ENCODE measurements around the gene RBM26. TPM values are rescaled to one million over a fixed set of nuclear protein-coding genes. Genes with fewer than 3 reads are reported as not detected.

Gene RBM26
- total RNA-seq, 1 donor from 2014 or later = 42.0 TPM

DNA sequence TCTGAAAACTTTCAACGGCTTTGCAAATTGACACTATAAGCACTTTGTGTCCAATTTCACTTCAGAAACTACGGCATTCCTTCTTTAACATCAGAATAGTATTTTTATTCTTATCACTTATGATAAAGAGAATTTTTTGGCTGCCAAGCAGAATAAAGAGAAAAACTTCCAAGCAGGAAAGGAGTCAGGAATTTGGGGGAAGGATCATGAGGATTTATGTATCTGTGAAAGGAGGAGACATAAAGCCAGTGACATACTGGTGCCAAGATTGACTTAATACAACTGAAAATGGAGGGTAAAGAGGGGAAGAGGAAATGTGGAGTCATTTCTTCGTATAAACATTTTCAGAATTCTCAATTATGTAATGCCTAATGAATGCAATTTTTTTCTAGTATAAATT is 94.7 kb downstream of the RBM26 start:
- ATAC-seq (no peak), DNase-seq (no peak)
- intact Hi-C loops (cut with DNase I) = no loop called here
- Histone ChIP-seq H3K4me1 (no peaks in the 10 kb centered on the region), H3K27me3 (no peaks in the 10 kb centered on the region), H3K9me3 (no peaks in the 10 kb centered on the region), H3K4me3 (no peak overlapping the region), H3K27ac (no peak overlapping the region), H3K36me3 (peaks cover 5% of the 10 kb centered on the region)
- TF ChIP-seq, protein P1, sequence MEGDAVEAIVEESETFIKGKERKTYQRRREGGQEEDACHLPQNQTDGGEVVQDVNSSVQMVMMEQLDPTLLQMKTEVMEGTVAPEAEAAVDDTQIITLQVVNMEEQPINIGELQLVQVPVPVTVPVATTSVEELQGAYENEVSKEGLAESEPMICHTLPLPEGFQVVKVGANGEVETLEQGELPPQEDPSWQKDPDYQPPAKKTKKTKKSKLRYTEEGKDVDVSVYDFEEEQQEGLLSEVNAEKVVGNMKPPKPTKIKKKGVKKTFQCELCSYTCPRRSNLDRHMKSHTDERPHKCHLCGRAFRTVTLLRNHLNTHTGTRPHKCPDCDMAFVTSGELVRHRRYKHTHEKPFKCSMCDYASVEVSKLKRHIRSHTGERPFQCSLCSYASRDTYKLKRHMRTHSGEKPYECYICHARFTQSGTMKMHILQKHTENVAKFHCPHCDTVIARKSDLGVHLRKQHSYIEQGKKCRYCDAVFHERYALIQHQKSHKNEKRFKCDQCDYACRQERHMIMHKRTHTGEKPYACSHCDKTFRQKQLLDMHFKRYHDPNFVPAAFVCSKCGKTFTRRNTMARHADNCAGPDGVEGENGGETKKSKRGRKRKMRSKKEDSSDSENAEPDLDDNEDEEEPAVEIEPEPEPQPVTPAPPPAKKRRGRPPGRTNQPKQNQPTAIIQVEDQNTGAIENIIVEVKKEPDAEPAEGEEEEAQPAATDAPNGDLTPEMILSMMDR (IDR thresholded peaks at IDR 0.05) = no peak

DNA sequence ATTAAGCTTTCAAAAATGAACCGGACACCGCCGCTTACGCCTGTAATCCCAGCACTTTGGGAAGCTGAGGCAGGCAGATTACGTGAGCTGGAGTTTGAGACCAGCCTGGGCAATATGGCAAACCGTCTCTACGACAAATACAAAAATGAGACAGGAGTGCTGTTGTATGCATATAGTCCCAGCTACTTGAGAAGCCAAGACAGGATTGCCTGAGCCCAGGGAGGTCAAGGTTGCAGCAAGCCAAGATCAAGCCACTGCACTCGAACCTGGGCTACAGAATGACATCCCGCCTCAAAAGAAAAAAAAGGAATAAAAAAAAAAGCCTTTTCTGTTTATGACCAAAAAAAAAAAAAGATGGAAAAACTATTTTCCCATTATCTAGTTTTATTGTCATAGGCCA is 96.4 kb downstream of the RBM26 start:
- Histone ChIP-seq H3K4me1 (no peaks in the 10 kb centered on the region), H3K27me3 (no peaks in the 10 kb centered on the region), H3K36me3 (no peaks in the 10 kb centered on the region), H3K27ac (no peak overlapping the region), H3K4me3 (no peak overlapping the region), H3K9me3 (no peaks in the 10 kb centered on the region)
- intact Hi-C loops (cut with DNase I) = no loop called here
- TF ChIP-seq, protein P1 (IDR thresholded peaks at IDR 0.05) = no peak
- ATAC-seq (no peak), DNase-seq (no peak)

DNA sequence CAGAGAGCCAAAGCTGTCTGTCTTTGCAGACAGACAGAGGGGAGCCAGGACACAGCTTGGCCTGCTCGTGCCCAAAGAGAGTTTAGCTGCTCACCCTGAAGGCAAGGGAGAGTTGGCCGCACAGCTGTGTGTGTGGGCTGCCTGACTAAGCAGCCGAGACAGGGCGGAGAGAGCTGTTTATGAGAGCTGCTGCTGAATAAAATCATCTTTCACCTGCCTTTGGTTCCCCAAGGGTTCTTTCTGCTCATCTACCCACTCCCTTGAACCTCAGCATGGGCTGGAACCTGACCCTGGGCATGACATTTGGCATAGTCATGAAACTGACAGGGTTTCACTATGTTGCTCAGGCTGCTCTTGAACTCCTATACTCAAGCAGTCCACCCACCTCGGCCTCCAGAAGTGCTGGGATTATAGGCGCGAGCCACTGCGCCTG is 98.2 kb downstream of the RBM26 start:
- Histone ChIP-seq H3K4me3 (no peak overlapping the region), H3K36me3 (no peaks in the 10 kb centered on the region), H3K4me1 (no peaks in the 10 kb centered on the region), H3K27ac (no peak overlapping the region), H3K9me3 (no peaks in the 10 kb centered on the region), H3K27me3 (no peaks in the 10 kb centered on the region)
- DNase-seq = no peak
- intact Hi-C loops (cut with DNase I) = no loop called here
- TF ChIP-seq, protein P1 (IDR thresholded peaks at IDR 0.05) = no peak
- ATAC-seq = peak; percentile 45

GRCh38 chr13:79307433-79307861 is 98.6 kb downstream of the RBM26 start:
- H3K27me3 ChIP-seq = no peaks in the 10 kb centered on the region
- H3K27ac ChIP-seq = no peak overlapping the region
- TF ChIP-seq, protein P1 (IDR thresholded peaks at IDR 0.05) = no peak
- H3K4me1 ChIP-seq = no peaks in the 10 kb centered on the region
- peak; percentile 39 for ATAC-seq
- H3K9me3 ChIP-seq = no peaks in the 10 kb centered on the region
- no peaks in the 10 kb centered on the region for H3K36me3 ChIP-seq
- intact Hi-C loops (cut with DNase I) = no loop called here
- no peak overlapping the region for H3K4me3 ChIP-seq
- DNase-seq = no peak

DNA sequence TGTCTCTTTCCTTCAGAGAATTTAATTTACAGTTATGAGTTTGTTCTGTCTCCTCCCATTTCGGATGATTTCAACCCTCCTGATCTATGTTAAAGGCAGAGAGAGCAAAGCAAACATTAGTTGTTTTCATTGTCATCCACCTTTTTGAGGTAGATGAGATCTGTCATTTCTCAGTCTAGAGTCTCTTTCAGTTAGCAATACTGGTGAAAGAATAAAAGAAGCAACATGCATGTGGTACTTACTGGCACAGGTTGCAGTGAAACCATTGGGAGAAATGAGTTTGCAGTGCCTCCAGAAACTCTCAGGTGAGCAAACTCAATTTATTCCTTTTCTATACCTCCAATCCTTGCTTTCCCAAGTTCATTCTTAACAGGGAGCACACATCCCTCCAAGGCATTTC is 99.4 kb downstream of the RBM26 start:
- DNase-seq (no peak), ATAC-seq (no peak)
- Histone ChIP-seq H3K27me3 (no peaks in the 10 kb centered on the region), H3K4me3 (no peak overlapping the region), H3K9me3 (no peaks in the 10 kb centered on the region), H3K27ac (no peak overlapping the region), H3K36me3 (no peaks in the 10 kb centered on the region), H3K4me1 (no peaks in the 10 kb centered on the region)
- intact Hi-C loops (cut with DNase I) = no loop called here
- TF ChIP-seq, protein P1 (IDR thresholded peaks at IDR 0.05) = no peak

DNA sequence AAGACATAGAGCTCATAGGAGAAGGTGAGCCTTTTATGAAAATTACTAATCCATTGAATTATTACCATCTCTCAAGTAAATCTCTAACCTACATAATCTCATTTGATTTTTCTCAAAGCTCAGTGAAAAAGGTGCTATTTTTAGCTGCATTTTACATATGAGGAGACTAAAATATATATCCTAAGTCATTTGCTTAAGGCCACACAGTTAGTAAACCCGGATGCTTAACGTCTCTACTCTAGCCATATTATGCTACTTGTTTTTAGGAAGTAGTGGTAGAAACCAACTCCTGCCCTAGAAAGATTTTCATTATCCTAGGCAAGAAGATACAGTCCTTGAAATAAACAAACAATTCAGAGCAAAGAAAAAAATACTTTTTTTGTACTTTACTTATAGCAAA is 108.9 kb downstream of the RBM26 start:
- no peaks in the 10 kb centered on the region for H3K9me3 ChIP-seq
- TF ChIP-seq, protein P1 (IDR thresholded peaks at IDR 0.05) = no peak
- intact Hi-C loops (cut with DNase I) = no loop called here
- no peak overlapping the region for H3K27ac ChIP-seq
- no peak overlapping the region for H3K4me3 ChIP-seq
- no peaks in the 10 kb centered on the region for H3K36me3 ChIP-seq
- DNase-seq (no peak), ATAC-seq (no peak)
- H3K27me3 ChIP-seq = no peaks in the 10 kb centered on the region
- H3K4me1 ChIP-seq = no peaks in the 10 kb centered on the region

Data from upper lobe of right lung (tissue), 1 donor.